ENCODE data around the gene ZNF804A.

DNA sequence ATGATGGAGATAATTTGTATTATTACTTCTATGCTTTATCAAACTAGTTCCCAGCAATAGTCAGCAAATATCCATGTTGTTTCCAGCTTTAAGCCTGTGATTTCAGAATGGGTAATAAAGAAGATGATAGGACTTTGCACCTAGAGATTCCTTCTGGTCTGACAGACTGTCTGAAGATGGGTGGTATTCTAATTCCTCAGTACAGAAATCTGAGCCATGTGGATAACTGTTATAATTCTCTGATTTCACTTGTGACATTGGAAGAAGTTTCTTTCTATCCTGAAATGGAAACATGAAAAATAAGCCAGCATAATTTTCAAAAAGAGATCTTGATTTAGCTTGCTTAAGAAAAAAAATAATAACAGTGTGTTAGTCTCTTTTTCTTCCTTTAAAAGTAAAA, 130.1 kb downstream of the ZNF804A start:
- TF ChIP-seq, protein P1, sequence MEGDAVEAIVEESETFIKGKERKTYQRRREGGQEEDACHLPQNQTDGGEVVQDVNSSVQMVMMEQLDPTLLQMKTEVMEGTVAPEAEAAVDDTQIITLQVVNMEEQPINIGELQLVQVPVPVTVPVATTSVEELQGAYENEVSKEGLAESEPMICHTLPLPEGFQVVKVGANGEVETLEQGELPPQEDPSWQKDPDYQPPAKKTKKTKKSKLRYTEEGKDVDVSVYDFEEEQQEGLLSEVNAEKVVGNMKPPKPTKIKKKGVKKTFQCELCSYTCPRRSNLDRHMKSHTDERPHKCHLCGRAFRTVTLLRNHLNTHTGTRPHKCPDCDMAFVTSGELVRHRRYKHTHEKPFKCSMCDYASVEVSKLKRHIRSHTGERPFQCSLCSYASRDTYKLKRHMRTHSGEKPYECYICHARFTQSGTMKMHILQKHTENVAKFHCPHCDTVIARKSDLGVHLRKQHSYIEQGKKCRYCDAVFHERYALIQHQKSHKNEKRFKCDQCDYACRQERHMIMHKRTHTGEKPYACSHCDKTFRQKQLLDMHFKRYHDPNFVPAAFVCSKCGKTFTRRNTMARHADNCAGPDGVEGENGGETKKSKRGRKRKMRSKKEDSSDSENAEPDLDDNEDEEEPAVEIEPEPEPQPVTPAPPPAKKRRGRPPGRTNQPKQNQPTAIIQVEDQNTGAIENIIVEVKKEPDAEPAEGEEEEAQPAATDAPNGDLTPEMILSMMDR (IDR thresholded peaks at IDR 0.05; ENCODE audit: low read depth, low read length, poor library complexity, severe bottlenecking), result no peak
- TF ChIP-seq EZH2phosphoT487 (IDR thresholded peaks at IDR 0.05; ENCODE audit: borderline replicate concordance, low read length), result no peak
